WTC11 (cell line): ENCODE measurements around the gene MGST3.

Source experiments
- ELF4 ChIP-seq: sonication (generic); formaldehyde crosslinking; IDR thresholded peaks from 2 replicates; pipeline ENCODE4 v1.8.1; 2022; ENCODE audit warnings: low read depth, mild to moderate bottlenecking, moderate library complexity, missing genetic modification reagents
- ESRRA ChIP-seq: sonication (generic); formaldehyde crosslinking; IDR thresholded peaks from 2 replicates; pipeline ENCODE4 v1.8.1; 2022; ENCODE audit warnings: mild to moderate bottlenecking, missing genetic modification reagents, borderline replicate concordance
- FOXJ3 ChIP-seq: sonication (generic); formaldehyde crosslinking; IDR thresholded peaks from 2 replicates; pipeline ENCODE4 v1.9.0; 2021; ENCODE audit warnings: missing genetic modification reagents, mild to moderate bottlenecking, borderline replicate concordance
- NR3C1 ChIP-seq: sonication (generic); formaldehyde crosslinking; conservative IDR thresholded peaks from 2 replicates; pipeline ENCODE4 v1.8.1; 2023; ENCODE audit warnings: low read depth, mild to moderate bottlenecking, missing genetic modification reagents
- TF ChIP-seq, protein P1 (sequence below): fragments of 200-600 bp; IDR thresholded peaks from 2 replicates; pipeline ENCODE4 v1.8.0; 2022; ENCODE audit warnings: antibody characterized with exemption
- TF ChIP-seq, protein P2 (sequence below): sonication (generic); formaldehyde crosslinking; conservative IDR thresholded peaks from 2 replicates; pipeline ENCODE4 v1.8.1; 2023; ENCODE audit warnings: mild to moderate bottlenecking, low read depth, missing genetic modification reagents, moderate library complexity
- TF ChIP-seq, protein P3 (sequence below): sonication (generic); formaldehyde crosslinking; IDR thresholded peaks from 2 replicates; pipeline ENCODE4 v1.8.1; 2023; ENCODE audit warnings: mild to moderate bottlenecking, moderate library complexity, missing genetic modification reagents
- TF ChIP-seq, protein P4 (sequence below): sonication (generic); formaldehyde crosslinking; IDR thresholded peaks from 2 replicates; pipeline ENCODE4 v1.8.0; 2022; ENCODE audit warnings: mild to moderate bottlenecking, missing genetic modification reagents
- TF ChIP-seq, protein P5 (sequence below): sonication (generic); formaldehyde crosslinking; IDR thresholded peaks from 2 replicates; pipeline ENCODE4 v1.8.1; 2023; ENCODE audit warnings: mild to moderate bottlenecking, missing genetic modification reagents, moderate library complexity

DNA sequence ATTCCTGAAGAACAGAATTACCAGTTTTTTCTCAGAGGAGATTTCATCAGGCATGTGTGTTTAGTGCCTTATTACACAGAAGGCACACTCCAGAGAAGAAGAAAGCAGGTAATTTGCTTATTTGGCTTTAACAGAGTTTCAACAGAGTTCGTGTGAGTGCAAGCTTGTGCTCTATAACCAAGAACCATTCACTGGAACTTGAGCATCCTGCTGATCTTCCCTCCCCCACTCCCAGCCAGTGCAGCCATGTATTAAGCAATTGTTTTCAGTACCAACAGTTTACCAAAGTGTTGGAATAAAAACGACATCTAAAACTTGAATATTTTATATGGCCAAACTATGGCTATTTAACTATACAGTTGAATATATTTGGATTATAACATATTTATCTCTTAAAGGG, 4.3 kb downstream of the MGST3 start:
- TF ChIP-seq, protein P1, sequence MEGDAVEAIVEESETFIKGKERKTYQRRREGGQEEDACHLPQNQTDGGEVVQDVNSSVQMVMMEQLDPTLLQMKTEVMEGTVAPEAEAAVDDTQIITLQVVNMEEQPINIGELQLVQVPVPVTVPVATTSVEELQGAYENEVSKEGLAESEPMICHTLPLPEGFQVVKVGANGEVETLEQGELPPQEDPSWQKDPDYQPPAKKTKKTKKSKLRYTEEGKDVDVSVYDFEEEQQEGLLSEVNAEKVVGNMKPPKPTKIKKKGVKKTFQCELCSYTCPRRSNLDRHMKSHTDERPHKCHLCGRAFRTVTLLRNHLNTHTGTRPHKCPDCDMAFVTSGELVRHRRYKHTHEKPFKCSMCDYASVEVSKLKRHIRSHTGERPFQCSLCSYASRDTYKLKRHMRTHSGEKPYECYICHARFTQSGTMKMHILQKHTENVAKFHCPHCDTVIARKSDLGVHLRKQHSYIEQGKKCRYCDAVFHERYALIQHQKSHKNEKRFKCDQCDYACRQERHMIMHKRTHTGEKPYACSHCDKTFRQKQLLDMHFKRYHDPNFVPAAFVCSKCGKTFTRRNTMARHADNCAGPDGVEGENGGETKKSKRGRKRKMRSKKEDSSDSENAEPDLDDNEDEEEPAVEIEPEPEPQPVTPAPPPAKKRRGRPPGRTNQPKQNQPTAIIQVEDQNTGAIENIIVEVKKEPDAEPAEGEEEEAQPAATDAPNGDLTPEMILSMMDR, result no peak
- TF ChIP-seq, protein P2, sequence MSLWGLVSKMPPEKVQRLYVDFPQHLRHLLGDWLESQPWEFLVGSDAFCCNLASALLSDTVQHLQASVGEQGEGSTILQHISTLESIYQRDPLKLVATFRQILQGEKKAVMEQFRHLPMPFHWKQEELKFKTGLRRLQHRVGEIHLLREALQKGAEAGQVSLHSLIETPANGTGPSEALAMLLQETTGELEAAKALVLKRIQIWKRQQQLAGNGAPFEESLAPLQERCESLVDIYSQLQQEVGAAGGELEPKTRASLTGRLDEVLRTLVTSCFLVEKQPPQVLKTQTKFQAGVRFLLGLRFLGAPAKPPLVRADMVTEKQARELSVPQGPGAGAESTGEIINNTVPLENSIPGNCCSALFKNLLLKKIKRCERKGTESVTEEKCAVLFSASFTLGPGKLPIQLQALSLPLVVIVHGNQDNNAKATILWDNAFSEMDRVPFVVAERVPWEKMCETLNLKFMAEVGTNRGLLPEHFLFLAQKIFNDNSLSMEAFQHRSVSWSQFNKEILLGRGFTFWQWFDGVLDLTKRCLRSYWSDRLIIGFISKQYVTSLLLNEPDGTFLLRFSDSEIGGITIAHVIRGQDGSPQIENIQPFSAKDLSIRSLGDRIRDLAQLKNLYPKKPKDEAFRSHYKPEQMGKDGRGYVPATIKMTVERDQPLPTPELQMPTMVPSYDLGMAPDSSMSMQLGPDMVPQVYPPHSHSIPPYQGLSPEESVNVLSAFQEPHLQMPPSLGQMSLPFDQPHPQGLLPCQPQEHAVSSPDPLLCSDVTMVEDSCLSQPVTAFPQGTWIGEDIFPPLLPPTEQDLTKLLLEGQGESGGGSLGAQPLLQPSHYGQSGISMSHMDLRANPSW, result no peak
- TF ChIP-seq, protein P3, sequence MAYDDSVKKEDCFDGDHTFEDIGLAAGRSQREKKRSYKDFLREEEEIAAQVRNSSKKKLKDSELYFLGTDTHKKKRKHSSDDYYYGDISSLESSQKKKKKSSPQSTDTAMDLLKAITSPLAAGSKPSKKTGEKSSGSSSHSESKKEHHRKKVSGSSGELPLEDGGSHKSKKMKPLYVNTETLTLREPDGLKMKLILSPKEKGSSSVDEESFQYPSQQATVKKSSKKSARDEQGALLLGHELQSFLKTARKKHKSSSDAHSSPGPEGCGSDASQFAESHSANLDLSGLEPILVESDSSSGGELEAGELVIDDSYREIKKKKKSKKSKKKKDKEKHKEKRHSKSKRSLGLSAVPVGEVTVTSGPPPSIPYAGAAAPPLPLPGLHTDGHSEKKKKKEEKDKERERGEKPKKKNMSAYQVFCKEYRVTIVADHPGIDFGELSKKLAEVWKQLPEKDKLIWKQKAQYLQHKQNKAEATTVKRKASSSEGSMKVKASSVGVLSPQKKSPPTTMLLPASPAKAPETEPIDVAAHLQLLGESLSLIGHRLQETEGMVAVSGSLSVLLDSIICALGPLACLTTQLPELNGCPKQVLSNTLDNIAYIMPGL (CRISPR knock-in tag), result no peak
- TF ChIP-seq ELF4 (CRISPR knock-in tag) (no peak), FOXJ3 (CRISPR knock-in tag) (no peak), NR3C1 (no peak), ESRRA (CRISPR knock-in tag) (no peak)
- TF ChIP-seq, protein P4, sequence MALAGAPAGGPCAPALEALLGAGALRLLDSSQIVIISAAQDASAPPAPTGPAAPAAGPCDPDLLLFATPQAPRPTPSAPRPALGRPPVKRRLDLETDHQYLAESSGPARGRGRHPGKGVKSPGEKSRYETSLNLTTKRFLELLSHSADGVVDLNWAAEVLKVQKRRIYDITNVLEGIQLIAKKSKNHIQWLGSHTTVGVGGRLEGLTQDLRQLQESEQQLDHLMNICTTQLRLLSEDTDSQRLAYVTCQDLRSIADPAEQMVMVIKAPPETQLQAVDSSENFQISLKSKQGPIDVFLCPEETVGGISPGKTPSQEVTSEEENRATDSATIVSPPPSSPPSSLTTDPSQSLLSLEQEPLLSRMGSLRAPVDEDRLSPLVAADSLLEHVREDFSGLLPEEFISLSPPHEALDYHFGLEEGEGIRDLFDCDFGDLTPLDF (CRISPR knock-in tag), result no peak
- TF ChIP-seq, protein P5, sequence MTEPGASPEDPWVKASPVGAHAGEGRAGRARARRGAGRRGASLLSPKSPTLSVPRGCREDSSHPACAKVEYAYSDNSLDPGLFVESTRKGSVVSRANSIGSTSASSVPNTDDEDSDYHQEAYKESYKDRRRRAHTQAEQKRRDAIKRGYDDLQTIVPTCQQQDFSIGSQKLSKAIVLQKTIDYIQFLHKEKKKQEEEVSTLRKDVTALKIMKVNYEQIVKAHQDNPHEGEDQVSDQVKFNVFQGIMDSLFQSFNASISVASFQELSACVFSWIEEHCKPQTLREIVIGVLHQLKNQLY (CRISPR knock-in tag), result no peak
